Measurements from ENCODE around the gene LMLN. TPM values are rescaled to one million over a fixed set of nuclear protein-coding genes. Genes with fewer than 3 reads are reported as not detected.

Gene LMLN
- total and polyA plus RNA-seq, 9 donors = 2.3 to 4.0 (median 3.0) TPM

DNA sequence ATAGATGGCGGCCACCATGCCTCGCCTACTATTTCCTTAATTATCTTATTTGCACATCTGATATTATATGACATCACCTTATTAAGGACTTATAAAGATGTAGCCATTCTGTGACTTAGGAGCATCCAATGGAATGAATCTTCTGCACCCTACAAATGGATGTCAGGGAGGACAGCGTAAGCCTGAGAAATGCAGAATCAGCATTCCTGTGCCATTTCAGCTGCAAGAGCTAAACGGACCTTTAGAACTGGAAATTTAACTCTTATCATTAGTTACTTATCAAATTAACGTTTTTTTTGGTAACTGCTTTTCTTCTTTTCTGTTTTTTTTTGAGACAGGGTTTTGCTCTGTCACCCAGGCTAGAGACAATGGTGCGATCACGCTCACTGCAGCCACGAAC lies 65.6 kb downstream of the LMLN start:
- Histone ChIP-seq H3K9me3 (replicated peaks; ENCODE audit: control insufficient read depth, low read depth, low read length) (no peaks in the 10 kb centered on the region), H3K36me3 (ENCODE audit: control insufficient read depth, insufficient read depth, low read length) (peaks cover 4% of the 10 kb centered on the region), H3K27ac (ENCODE audit: low read length) (no peak overlapping the region), H3K27me3 (ENCODE audit: control insufficient read depth, insufficient read depth, low read length) (no peaks in the 10 kb centered on the region), H3K4me3 (ENCODE audit: low read length) (no peak overlapping the region), H3K4me1 (ENCODE audit: control insufficient read depth, insufficient read depth, low read length) (no peaks in the 10 kb centered on the region)
- no peak for DNase-seq
- 95% methylated on average over 3 of the region's 8 CpGs for WGBS (ENCODE audit: insufficient coverage)

DNA sequence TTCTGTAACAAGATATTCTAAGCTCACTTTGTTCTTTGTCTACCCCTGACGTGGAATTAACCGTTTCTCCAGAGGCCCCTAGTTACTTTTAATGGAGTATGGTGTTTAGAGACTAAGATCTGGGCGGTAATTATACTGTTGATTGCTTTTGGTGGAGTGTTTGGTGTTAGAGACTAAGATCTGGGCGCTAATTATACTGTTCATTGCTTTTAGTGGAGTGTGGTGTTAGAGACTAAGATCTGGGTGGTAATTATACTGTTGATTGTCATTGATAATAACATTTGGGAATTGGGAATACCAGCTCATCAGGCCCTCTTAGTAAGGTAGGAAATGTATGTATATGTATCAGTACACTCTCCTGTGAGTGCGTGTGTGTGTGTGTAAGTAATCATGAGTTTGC lies 66.6 kb downstream of the LMLN start:
- H3K27ac ChIP-seq (ENCODE audit: low read length) = no peak overlapping the region
- no peaks in the 10 kb centered on the region for H3K4me1 ChIP-seq (ENCODE audit: control insufficient read depth, insufficient read depth, low read length)
- H3K9me3 ChIP-seq (replicated peaks; ENCODE audit: control insufficient read depth, low read depth, low read length) = no peaks in the 10 kb centered on the region
- DNase-seq = no peak
- no peaks in the 10 kb centered on the region for H3K27me3 ChIP-seq (ENCODE audit: control insufficient read depth, insufficient read depth, low read length)
- 57% methylated on average over 3 of the region's 5 CpGs for WGBS (ENCODE audit: insufficient coverage)
- peaks cover 4% of the 10 kb centered on the region for H3K36me3 ChIP-seq (ENCODE audit: control insufficient read depth, insufficient read depth, low read length)
- no peak overlapping the region for H3K4me3 ChIP-seq (ENCODE audit: low read length)

GRCh38 chr3:198027045-198027798 lies 67.2 kb downstream of the LMLN start:
- DNase-seq = no peak
- peaks cover 4% of the 10 kb centered on the region for H3K36me3 ChIP-seq (ENCODE audit: control insufficient read depth, insufficient read depth, low read length)
- no peak overlapping the region for H3K27ac ChIP-seq (ENCODE audit: low read length)
- no peaks in the 10 kb centered on the region for H3K27me3 ChIP-seq (ENCODE audit: control insufficient read depth, insufficient read depth, low read length)
- H3K4me3 ChIP-seq (ENCODE audit: low read length) = no peak overlapping the region
- no peaks in the 10 kb centered on the region for H3K9me3 ChIP-seq (replicated peaks; ENCODE audit: control insufficient read depth, low read depth, low read length)
- no peaks in the 10 kb centered on the region for H3K4me1 ChIP-seq (ENCODE audit: control insufficient read depth, insufficient read depth, low read length)
- 51% methylated on average over 5 of the region's 17 CpGs for WGBS (ENCODE audit: insufficient coverage)

- DNase-seq = no peak
- 98% methylated on average over 7 of the region's 13 CpGs for WGBS (ENCODE audit: insufficient coverage)
Observed at GRCh38 chr3:198027799-198028390, 67.9 kb downstream of the LMLN start.

DNA sequence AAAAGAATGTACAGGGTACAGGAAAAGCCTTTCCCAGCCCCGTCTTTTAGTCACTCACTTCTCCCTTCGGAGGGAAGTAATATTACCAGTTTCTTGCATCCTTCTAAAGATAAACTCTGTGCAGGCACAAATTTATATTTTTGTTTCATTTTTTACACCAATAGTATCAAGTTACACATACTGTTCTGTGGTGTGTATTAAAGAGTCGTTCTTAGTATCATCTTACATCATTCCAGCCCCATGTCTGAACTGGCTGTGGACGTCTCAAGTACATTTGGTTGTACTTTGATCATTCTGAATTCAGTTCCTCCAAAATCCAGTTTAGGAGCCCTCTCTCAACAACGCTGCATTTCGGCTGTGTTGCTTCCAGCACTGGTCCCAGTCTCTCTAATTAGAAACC lies 68.7 kb downstream of the LMLN start:
- Histone ChIP-seq H3K9me3 (replicated peaks; ENCODE audit: control insufficient read depth, low read depth, low read length) (no peaks in the 10 kb centered on the region), H3K36me3 (ENCODE audit: control insufficient read depth, insufficient read depth, low read length) (no peaks in the 10 kb centered on the region), H3K27me3 (ENCODE audit: control insufficient read depth, insufficient read depth, low read length) (no peaks in the 10 kb centered on the region), H3K4me3 (ENCODE audit: low read length) (no peak overlapping the region), H3K4me1 (ENCODE audit: control insufficient read depth, insufficient read depth, low read length) (no peaks in the 10 kb centered on the region), H3K27ac (ENCODE audit: low read length) (no peak overlapping the region)
- DNase-seq = peak; percentile 11
- WGBS (ENCODE audit: insufficient coverage) = 21% methylated on average over 2 of the region's 6 CpGs

More at GRCh38 chr3:198027799-198028390, 67.9 kb downstream of the LMLN start:
- Histone ChIP-seq H3K4me1 (ENCODE audit: control insufficient read depth, insufficient read depth, low read length) (no peaks in the 10 kb centered on the region), H3K4me3 (ENCODE audit: low read length) (no peak overlapping the region), H3K27ac (ENCODE audit: low read length) (no peak overlapping the region), H3K36me3 (ENCODE audit: control insufficient read depth, insufficient read depth, low read length) (peaks cover under 1% of the 10 kb centered on the region), H3K9me3 (replicated peaks; ENCODE audit: control insufficient read depth, low read depth, low read length) (no peaks in the 10 kb centered on the region), H3K27me3 (ENCODE audit: control insufficient read depth, insufficient read depth, low read length) (no peaks in the 10 kb centered on the region)

GRCh38 chr3:198030125-198030524 lies 70.1 kb downstream of the LMLN start:
- Histone ChIP-seq H3K27me3 (ENCODE audit: control insufficient read depth, insufficient read depth, low read length) (no peaks in the 10 kb centered on the region), H3K9me3 (replicated peaks; ENCODE audit: control insufficient read depth, low read depth, low read length) (no peaks in the 10 kb centered on the region), H3K4me1 (ENCODE audit: control insufficient read depth, insufficient read depth, low read length) (no peaks in the 10 kb centered on the region), H3K27ac (ENCODE audit: low read length) (no peak overlapping the region), H3K4me3 (ENCODE audit: low read length) (no peak overlapping the region), H3K36me3 (ENCODE audit: control insufficient read depth, insufficient read depth, low read length) (no peaks in the 10 kb centered on the region)
- DNase-seq = peak; percentile 41
- WGBS (ENCODE audit: insufficient coverage) = 77% methylated on average over 5 of the region's 8 CpGs

DNA sequence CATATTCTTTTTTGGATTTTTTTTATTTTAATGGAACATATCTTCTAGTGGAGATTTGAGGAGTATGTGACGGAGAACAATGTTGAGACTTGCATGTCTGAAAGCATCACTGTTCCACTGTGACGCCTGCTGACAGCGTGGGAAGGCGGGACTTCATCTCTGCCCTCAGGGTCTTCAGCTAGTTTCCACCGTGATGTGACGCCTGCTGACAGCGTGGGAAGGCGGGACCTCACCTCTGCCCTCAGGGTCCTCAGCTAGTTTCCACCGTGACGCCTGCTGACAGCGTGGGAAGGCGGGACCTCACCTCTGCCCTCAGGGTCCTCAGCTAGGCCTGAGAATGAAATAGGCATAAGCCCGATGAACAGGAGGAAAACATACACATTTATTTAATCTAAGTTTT lies 70.7 kb downstream of the LMLN start:
- DNase-seq = no peak
- Histone ChIP-seq H3K36me3 (ENCODE audit: control insufficient read depth, insufficient read depth, low read length) (no peaks in the 10 kb centered on the region), H3K27me3 (ENCODE audit: control insufficient read depth, insufficient read depth, low read length) (no peaks in the 10 kb centered on the region), H3K27ac (ENCODE audit: low read length) (no peak overlapping the region), H3K4me1 (ENCODE audit: control insufficient read depth, insufficient read depth, low read length) (no peaks in the 10 kb centered on the region), H3K9me3 (replicated peaks; ENCODE audit: control insufficient read depth, low read depth, low read length) (no peaks in the 10 kb centered on the region), H3K4me3 (ENCODE audit: low read length) (no peak overlapping the region)
- WGBS (ENCODE audit: insufficient coverage) = 81% methylated on average over 12 of the region's 13 CpGs

DNA sequence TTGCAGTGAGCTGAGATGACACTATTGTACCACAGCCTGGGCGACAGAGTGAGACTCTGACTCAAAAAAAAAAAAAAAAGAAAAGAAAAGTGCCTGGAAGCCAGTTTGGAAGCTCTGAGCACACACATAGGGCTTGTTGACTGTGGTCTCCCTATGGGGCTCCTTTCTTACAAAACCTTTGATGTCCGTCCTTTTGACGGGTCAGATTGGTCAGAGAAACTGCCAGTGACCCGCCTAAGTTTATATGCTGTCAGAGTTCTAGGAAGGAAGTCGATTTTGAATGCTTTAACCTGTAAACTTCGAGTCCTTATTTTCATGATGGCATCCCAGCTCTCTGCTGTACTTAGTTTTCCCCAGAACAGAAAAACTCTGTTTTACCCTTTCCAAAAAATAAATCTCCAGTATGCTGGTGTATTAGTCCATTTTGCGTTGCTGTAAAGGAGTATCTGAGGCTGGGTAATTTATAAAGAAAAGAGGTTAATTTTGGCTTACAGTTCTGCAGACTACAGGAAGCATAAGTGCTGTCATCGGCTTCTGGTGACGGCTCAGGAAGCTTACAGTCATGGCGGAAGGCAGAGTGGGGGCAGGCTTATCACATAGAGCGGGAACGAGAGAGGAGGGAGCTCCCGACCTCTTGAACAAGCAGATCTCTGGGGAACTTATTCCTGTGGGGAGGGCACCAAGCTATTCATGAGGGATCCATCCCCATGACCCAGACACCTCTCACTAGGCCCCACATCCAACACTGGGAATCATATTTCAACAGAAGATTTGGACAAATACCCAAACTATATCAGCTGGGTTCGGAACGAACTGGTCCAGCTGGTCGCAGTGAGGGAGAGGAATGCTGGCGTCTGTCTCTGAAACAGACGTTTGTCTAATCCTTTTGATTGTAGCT lies 72.3 kb downstream of the LMLN start:
- no peak overlapping the region for H3K27ac ChIP-seq (ENCODE audit: low read length)
- no peak for DNase-seq
- H3K36me3 ChIP-seq (ENCODE audit: control insufficient read depth, insufficient read depth, low read length) = no peaks in the 10 kb centered on the region

GRCh38 chr3:198043119-198043518 lies 83.1 kb downstream of the LMLN start:
- H3K9me3 ChIP-seq (replicated peaks; ENCODE audit: control insufficient read depth, low read depth, low read length) = no peaks in the 10 kb centered on the region
- H3K27ac ChIP-seq (ENCODE audit: low read length) = no peak overlapping the region
- H3K27me3 ChIP-seq (ENCODE audit: control insufficient read depth, insufficient read depth, low read length) = no peaks in the 10 kb centered on the region
- WGBS (ENCODE audit: insufficient coverage) = 92% methylated on average over 8 of the region's 9 CpGs
- H3K4me3 ChIP-seq (ENCODE audit: low read length) = no peak overlapping the region
- no peaks in the 10 kb centered on the region for H3K36me3 ChIP-seq (ENCODE audit: control insufficient read depth, insufficient read depth, low read length)
- no peaks in the 10 kb centered on the region for H3K4me1 ChIP-seq (ENCODE audit: control insufficient read depth, insufficient read depth, low read length)
- DNase-seq = no peak

More for the DNA sequence above, 72.3 kb downstream of the LMLN start:
- H3K4me3 ChIP-seq (ENCODE audit: low read length) = no peak overlapping the region
- no peaks in the 10 kb centered on the region for H3K27me3 ChIP-seq (ENCODE audit: control insufficient read depth, insufficient read depth, low read length)
- H3K4me1 ChIP-seq (ENCODE audit: control insufficient read depth, insufficient read depth, low read length) = no peaks in the 10 kb centered on the region
- no peaks in the 10 kb centered on the region for H3K9me3 ChIP-seq (replicated peaks; ENCODE audit: control insufficient read depth, low read depth, low read length)
- 54% methylated on average over 11 of the region's 18 CpGs for WGBS (ENCODE audit: insufficient coverage)
